Sigmoid colon (tissue), 7 donors: ENCODE data around the gene H2AZ2. TPM values are rescaled to one million over a fixed set of nuclear protein-coding genes. Genes with fewer than 3 reads are reported as not detected.
A peak's percentile ranks its signal among the peaks of the same experiment; 100 is the strongest.
"Not testable (repeated sequence)": the region's sequence is repeated elsewhere in the genome, so short reads cannot be mapped to it uniquely, and the experiment has no call there.

ENCODE experiments used
- DNase-seq: peaks from one replicate; pipeline ENCODE4 v3.0.0-alpha.2; 2019
- H3K27ac ChIP-seq, 4 donors: fragments of 200-600 bp; sonication (generic); one replicate each; pipeline ENCODE4 v1.5.1; 2016 to 2019; ENCODE audit warnings: mild to moderate bottlenecking in 1 of 4
- H3K27me3 ChIP-seq, 3 donors: fragments of 200-600 bp; sonication (generic); one replicate each; pipeline ENCODE4 v1.5.1; 2019; ENCODE audit warnings: mild to moderate bottlenecking in 1 of 3
- H3K36me3 ChIP-seq, 4 donors: fragments of 200-600 bp; sonication (generic); one replicate each; pipeline ENCODE4 v1.5.1; 2016 to 2019
- H3K4me1 ChIP-seq, 4 donors: fragments of 200-600 bp; sonication (generic); one replicate each; pipeline ENCODE4 v1.5.1; 2017 to 2019
- H3K4me3 ChIP-seq, 4 donors: fragments of 200-600 bp; sonication (generic); one replicate each; pipeline ENCODE4 v1.5.1; 2017 to 2019; ENCODE audit warnings: mild to moderate bottlenecking in 2 of 4, moderate library complexity in 1 of 4
- H3K9me3 ChIP-seq, 4 donors: fragments of 200-600 bp in 3 of 4; sonication (generic) in 3 of 4; one replicate each; pipeline versions ENCODE4 v1.5.1 to v1.6.1; 2013 to 2019
- EP300 ChIP-seq, 4 donors: sonication (generic); formaldehyde crosslinking; IDR thresholded peaks; one replicate each; pipeline ENCODE4 v1.6.1; 2017; ENCODE audit warnings: antibody characterized with exemption in 4 of 4
- POLR2A ChIP-seq, 2 donors: fragments of 450-650 bp; IDR thresholded peaks; one replicate each; pipeline ENCODE4 v1.6.1; 2016; ENCODE audit warnings: antibody characterized with exemption in 2 of 2, mild to moderate bottlenecking in 2 of 2, moderate library complexity in 2 of 2
- POLR2AphosphoS5 ChIP-seq, 4 donors: sonication (generic); formaldehyde crosslinking; IDR thresholded peaks; one replicate each; pipeline ENCODE4 v1.6.1; 2017; ENCODE audit warnings: antibody characterized with exemption in 4 of 4
- WGBS, 2 donors: extraction: QIAGEN DNeasy Blood & Tissue Kit; methylation state at CpG; one replicate each; pipeline ENCODE4 v1.1.7; 2013; 5-methylcytosine and 5-hydroxymethylcytosine counted together
- intact Hi-C: fragments of 100-400 bp; cut with DNase I; formaldehyde crosslinking; loops from one replicate; pipeline ENCODE4 v1.15.1; 2023
- polyA plus RNA-seq, 3 donors: library from polyadenylated mRNA; stranded (reverse); fragments of 200-250 nt; gene quantifications; one replicate each; pipeline ENCODE4 v1.2.3, GENCODE V29; 2013
- total RNA-seq, 4 donors: library from RNA; depleted of rRNA; stranded (reverse); fragments of >200 nt; gene quantifications; one replicate each; pipeline ENCODE4 v1.1.0, GENCODE V29; 2016
- TF ChIP-seq, protein P1 (sequence below), 4 experiments: fragments of 450-650 bp in 3 of 4; fragments of 200-600 bp in 1 of 4; IDR thresholded peaks; one replicate each; pipeline ENCODE4 v1.5.1; 2016 to 2019; ENCODE audit warnings: antibody characterized with exemption in 4 of 4, mild to moderate bottlenecking in 3 of 4, moderate library complexity in 2 of 4
- donor health status: healthy with polysubstance abuse.
- donor health status: Bipolar disorder and iron deficiency.
- donor health status: healthy.

The H2AZ2 gene
- total and polyA plus RNA-seq, 7 donors: 97.3 to 211 (median 158) TPM

DNA sequence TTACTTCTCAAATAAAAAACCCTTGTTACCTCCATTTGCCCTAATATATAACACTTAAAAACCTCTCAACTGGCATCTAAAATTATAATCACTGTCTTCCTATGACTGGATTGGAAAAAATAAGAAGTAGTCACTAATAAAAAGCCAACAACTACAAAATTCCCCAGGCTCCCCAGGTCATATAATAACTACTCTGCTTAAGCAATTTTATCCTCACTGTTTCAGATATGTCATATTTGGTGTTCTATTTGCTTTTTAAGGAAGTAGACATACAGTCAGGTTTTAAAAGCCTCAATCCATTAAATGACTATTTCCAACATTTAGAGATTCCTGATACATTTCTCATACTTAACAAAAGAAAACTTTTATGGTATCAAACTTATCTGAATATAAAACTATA is 2.4 kb downstream of the H2AZ2 start:
- no peak overlapping the region for H3K4me3 ChIP-seq
- TF ChIP-seq POLR2AphosphoS5 (IDR thresholded peaks at IDR 0.05) (no peak), POLR2A (IDR thresholded peaks at IDR 0.05) (no peak), EP300 (IDR thresholded peaks at IDR 0.05) (no peak)
- TF ChIP-seq, protein P1, sequence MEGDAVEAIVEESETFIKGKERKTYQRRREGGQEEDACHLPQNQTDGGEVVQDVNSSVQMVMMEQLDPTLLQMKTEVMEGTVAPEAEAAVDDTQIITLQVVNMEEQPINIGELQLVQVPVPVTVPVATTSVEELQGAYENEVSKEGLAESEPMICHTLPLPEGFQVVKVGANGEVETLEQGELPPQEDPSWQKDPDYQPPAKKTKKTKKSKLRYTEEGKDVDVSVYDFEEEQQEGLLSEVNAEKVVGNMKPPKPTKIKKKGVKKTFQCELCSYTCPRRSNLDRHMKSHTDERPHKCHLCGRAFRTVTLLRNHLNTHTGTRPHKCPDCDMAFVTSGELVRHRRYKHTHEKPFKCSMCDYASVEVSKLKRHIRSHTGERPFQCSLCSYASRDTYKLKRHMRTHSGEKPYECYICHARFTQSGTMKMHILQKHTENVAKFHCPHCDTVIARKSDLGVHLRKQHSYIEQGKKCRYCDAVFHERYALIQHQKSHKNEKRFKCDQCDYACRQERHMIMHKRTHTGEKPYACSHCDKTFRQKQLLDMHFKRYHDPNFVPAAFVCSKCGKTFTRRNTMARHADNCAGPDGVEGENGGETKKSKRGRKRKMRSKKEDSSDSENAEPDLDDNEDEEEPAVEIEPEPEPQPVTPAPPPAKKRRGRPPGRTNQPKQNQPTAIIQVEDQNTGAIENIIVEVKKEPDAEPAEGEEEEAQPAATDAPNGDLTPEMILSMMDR (IDR thresholded peaks at IDR 0.05): no peak
- H3K9me3 ChIP-seq: no peaks in the 10 kb centered on the region
- peak overlapping the region in 3 of 4 donors; percentile 6 to 95 (median 92) for H3K27ac ChIP-seq
- intact Hi-C loops: loop anchor here (5.0 kb wide), 1 partner anchor 267 kb away; the partner anchor contains the start of gene TBRG4
- no peaks in the 10 kb centered on the region for H3K27me3 ChIP-seq
- H3K36me3 ChIP-seq: peaks cover 0 to 7% (median 6%) of the 10 kb centered on the region in 4 donors
- DNase-seq: no peak
- peaks cover 0 to 66% (median 58%) of the 10 kb centered on the region in 4 donors for H3K4me1 ChIP-seq

DNA sequence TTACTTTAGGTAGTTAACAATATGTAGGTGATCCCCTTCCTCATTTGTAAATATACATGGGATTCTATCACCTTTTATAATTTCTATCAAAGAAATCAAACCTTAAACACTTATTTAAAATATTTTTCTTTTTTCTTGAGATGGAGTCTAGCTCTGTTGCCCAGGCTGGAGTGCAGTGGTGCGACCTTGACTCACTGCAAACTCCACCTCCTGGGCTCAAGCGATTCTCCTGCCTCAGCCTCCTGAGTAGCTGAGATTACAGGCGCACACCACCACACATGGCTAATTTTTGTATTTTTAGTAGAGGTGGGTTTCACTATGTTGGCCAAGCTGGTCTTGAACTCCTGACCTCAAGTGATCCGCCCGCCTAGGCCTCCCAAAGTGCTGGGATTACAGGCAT is 4.4 kb downstream of the H2AZ2 start:
- DNase-seq, H3K9me3 ChIP-seq, H3K4me3 ChIP-seq, intact Hi-C loops, H3K27me3 ChIP-seq: not testable (repeated sequence)
- Histone ChIP-seq H3K27ac (peak overlapping the region in 2 of 4 donors; percentile 7 to 60), H3K36me3 (peaks cover 0 to 27% (median 18%) of the 10 kb centered on the region in 4 donors), H3K4me1 (peaks cover 0 to 58% (median 50%) of the 10 kb centered on the region in 4 donors)
- 95 to 97% methylated on average over 5 of the region's 5 CpGs for WGBS, 2 donors

GRCh38 chr7:44842675-44843074 is 5.2 kb downstream of the H2AZ2 start:
- Histone ChIP-seq H3K4me1 (peaks cover 0 to 58% (median 50%) of the 10 kb centered on the region in 4 donors), H3K36me3 (peaks cover 0 to 33% (median 18%) of the 10 kb centered on the region in 4 donors), H3K27ac (peak overlapping the region in 3 of 4 donors; percentile 25 to 60 (median 59))
- H3K9me3 ChIP-seq, DNase-seq, H3K4me3 ChIP-seq, H3K27me3 ChIP-seq, intact Hi-C loops: not testable (repeated sequence)
- TF ChIP-seq POLR2AphosphoS5 (IDR thresholded peaks at IDR 0.05): peak in 1 of 4 donors; percentile 26
- 89 to 90% methylated on average over 8 of the region's 8 CpGs for WGBS, 2 donors

- no peak overlapping the region for H3K4me3 ChIP-seq
These were observed 9.1 kb downstream of the H2AZ2 start for GRCh38 chr7:44838751-44839150.

GRCh38 chr7:44827567-44827966 is 20.3 kb downstream of the H2AZ2 start:
- H3K4me1 ChIP-seq: no peaks in the 10 kb centered on the region
- H3K4me3 ChIP-seq: no peak overlapping the region
- DNase-seq: no peak
- intact Hi-C loops: no loop called here
- no peak for TF ChIP-seq EP300 (IDR thresholded peaks at IDR 0.05)
- TF ChIP-seq, protein P1 (IDR thresholded peaks at IDR 0.05): no peak
- no peak for TF ChIP-seq POLR2A (IDR thresholded peaks at IDR 0.05)
- no peak for TF ChIP-seq POLR2AphosphoS5 (IDR thresholded peaks at IDR 0.05)
- no peaks in the 10 kb centered on the region for H3K27me3 ChIP-seq
- no peak overlapping the region for H3K27ac ChIP-seq
- H3K9me3 ChIP-seq: no peaks in the 10 kb centered on the region
- peaks cover 7 to 64% (median 23%) of the 10 kb centered on the region in 4 donors for H3K36me3 ChIP-seq
- WGBS, 2 donors: 79 to 86% methylated on average over 3 of the region's 3 CpGs

More at GRCh38 chr7:44838751-44839150, 9.1 kb downstream of the H2AZ2 start:
- H3K9me3 ChIP-seq: no peaks in the 10 kb centered on the region
- intact Hi-C loops: no loop called here
- no peak for DNase-seq
- peaks cover 0 to 26% (median 23%) of the 10 kb centered on the region in 4 donors for H3K4me1 ChIP-seq
- no peak overlapping the region for H3K27ac ChIP-seq
- WGBS, 2 donors: 57 to 70% methylated on average over 2 of the region's 2 CpGs
- H3K36me3 ChIP-seq: peaks cover 0 to 60% (median 34%) of the 10 kb centered on the region in 4 donors
- H3K27me3 ChIP-seq: no peaks in the 10 kb centered on the region
- TF ChIP-seq POLR2A (IDR thresholded peaks at IDR 0.05) (no peak), EP300 (IDR thresholded peaks at IDR 0.05) (no peak), POLR2AphosphoS5 (IDR thresholded peaks at IDR 0.05) (no peak)
- TF ChIP-seq, protein P1 (IDR thresholded peaks at IDR 0.05): no peak
